A673 (cell line): ENCODE results near the gene AHDC1. TPM values are rescaled to one million over a fixed set of nuclear protein-coding genes. Genes with fewer than 3 reads are reported as not detected.
"Not testable (repeated sequence)": the region's sequence is repeated elsewhere in the genome, so short reads cannot be mapped to it uniquely, and the experiment has no call there.

Source experiments
- BruUV-seq: library from RNA; stranded (reverse); fragments of 400-500 nt; replicated peaks from 2 replicates; lab custom pipeline; 2021; lab: Mats Ljungman, UMichigan
- CTCF ChIA-PET: fragments of 300-600 bp; sonication (Branson Sonifier 250); formaldehyde crosslinking; loops from one replicate; lab custom pipeline; 2022; ENCODE audit warnings: antibody characterized with exemption; lab: Charles Lee
- POLR2A ChIA-PET: fragments of 300-600 bp; sonication (Branson Sonifier 250); formaldehyde crosslinking; loops from one replicate; lab custom pipeline; 2022; ENCODE audit warnings: antibody characterized with exemption; ENCODE audit not compliant: low non-redundant PET; lab: Charles Lee
- DNase-seq: peaks from one replicate; pipeline ENCODE4 v3.0.0-alpha.2; 2015; ENCODE audit warnings: low spot score
- H3K27ac ChIP-seq: fragments of 200-600 bp; sonication (generic); 2 replicates; pipeline ENCODE4 v1.5.1; 2016; ENCODE audit warnings: mixed run types, low read depth, mild to moderate bottlenecking, mixed read lengths, antibody characterized with exemption, low read length; ENCODE audit not compliant: poor library complexity, severe bottlenecking
- H3K27me3 ChIP-seq: fragments of 200-600 bp; sonication (generic); replicated peaks from 2 replicates; pipeline ENCODE4 v1.6.1; 2017; ENCODE audit warnings: mixed run types, low read depth, mild to moderate bottlenecking, mixed read lengths, antibody characterized with exemption, low read length; ENCODE audit not compliant: insufficient read depth, poor library complexity
- H3K36me3 ChIP-seq: fragments of 200-600 bp; sonication (generic); 2 replicates; pipeline ENCODE4 v1.6.1; 2016; ENCODE audit warnings: mixed run types, mild to moderate bottlenecking, mixed read lengths, antibody characterized with exemption, low read length; ENCODE audit not compliant: insufficient read depth, poor library complexity, severe bottlenecking
- H3K4me1 ChIP-seq: fragments of 200-600 bp; sonication (generic); 2 replicates; pipeline ENCODE4 v1.6.1; 2017; ENCODE audit warnings: mixed run types, mild to moderate bottlenecking, mixed read lengths, antibody characterized with exemption, low read length; ENCODE audit not compliant: insufficient read depth, poor library complexity, severe bottlenecking
- H3K4me3 ChIP-seq: fragments of 200-600 bp; sonication (generic); 2 replicates; pipeline ENCODE4 v1.5.1; 2016; ENCODE audit warnings: low read depth, mixed run types, mild to moderate bottlenecking, mixed read lengths, low read length; ENCODE audit not compliant: poor library complexity, severe bottlenecking
- H3K9me3 ChIP-seq: fragments of 200-600 bp; sonication (generic); 2 replicates; pipeline ENCODE4 v1.6.1; 2016; ENCODE audit warnings: mixed run types, low read depth, mild to moderate bottlenecking, mixed read lengths, antibody characterized with exemption, low read length; ENCODE audit not compliant: poor library complexity, severe bottlenecking
- CTCF ChIP-seq: fragments of 300-800, 200-600 bp; sonication (generic); conservative IDR thresholded peaks from 2 replicates; pipeline ENCODE4 v1.5.1; 2017; ENCODE audit warnings: low read depth, mild to moderate bottlenecking, antibody characterized with exemption, low read length, moderate library complexity, mixed read lengths
- EZH2 ChIP-seq: fragments of 200-600 bp; sonication (generic); IDR thresholded peaks from 2 replicates; pipeline ENCODE4 v1.6.1; 2017; ENCODE audit warnings: borderline replicate concordance, low read depth, mild to moderate bottlenecking, mixed read lengths, antibody characterized with exemption, low read length; ENCODE audit not compliant: poor library complexity, severe bottlenecking
- intact Hi-C: fragments of 100-400 bp; cut with micrococcal nuclease; formaldehyde crosslinking; loops from one replicate; pipeline ENCODE4 v1.10.0; 2022; ENCODE audit not compliant: unreplicated experiment
- total RNA-seq: library from RNA; stranded (reverse); gene quantifications from 2 replicates; pipeline ENCODE4 v1.2.3, GENCODE V29; 2021

Gene AHDC1
- total RNA-seq, 1 experiment from 2014 or later: 33.2 TPM

- TF ChIP-seq CTCF (no peak), EZH2 (no peak)
- CTCF ChIA-PET: interaction anchor here (0.7 to 3.6 kb wide), 9 partner anchors 12 to 120 kb away, joined by 4 to 37 read pairs (median 8); partner anchors contain the start of gene AHDC1
- H3K27ac ChIP-seq: no peak overlapping the region
Measured at GRCh38 chr1:27555700-27556424, 48.1 kb downstream of the AHDC1 start.

GRCh38 chr1:27554759-27555699 is 48.9 kb downstream of the AHDC1 start:
- BruUV-seq: no TSS peak
- H3K4me1 ChIP-seq: peaks cover 34% of the 10 kb centered on the region
- no peak overlapping the region for H3K27ac ChIP-seq
- no peak for DNase-seq
- H3K36me3 ChIP-seq: peaks cover 18% of the 10 kb centered on the region
- ChIA-PET CTCF (interaction anchor here (0.7 kb wide), 1 partner anchor 119 kb away, joined by 6 read pairs; no protein-coding TSS in a partner anchor), POLR2A (no interaction called here)
- H3K27me3 ChIP-seq: no peaks in the 10 kb centered on the region
- TF ChIP-seq CTCF: no peak
- no peak for TF ChIP-seq EZH2
- H3K9me3 ChIP-seq: no peaks in the 10 kb centered on the region
- intact Hi-C loops: no loop called here
- no peak overlapping the region for H3K4me3 ChIP-seq

More at GRCh38 chr1:27555700-27556424, 48.1 kb downstream of the AHDC1 start:
- intact Hi-C loops: loop anchor here (1.0 kb wide), 1 partner anchor 50 kb away; no protein-coding TSS in a partner anchor
- no peak overlapping the region for H3K4me3 ChIP-seq
- BruUV-seq: no TSS peak
- no peaks in the 10 kb centered on the region for H3K9me3 ChIP-seq
- POLR2A ChIA-PET: interaction anchor here (0.5 kb wide), 1 partner anchor 135 kb away, joined by 4 read pairs; no protein-coding TSS in a partner anchor
- H3K27me3 ChIP-seq: no peaks in the 10 kb centered on the region
- H3K36me3 ChIP-seq: peaks cover 13% of the 10 kb centered on the region
- peaks cover 42% of the 10 kb centered on the region for H3K4me1 ChIP-seq
- peak; percentile 36 for DNase-seq

GRCh38 chr1:27554293-27554692 is 49.7 kb downstream of the AHDC1 start:
- Histone ChIP-seq H3K4me3 (no peak overlapping the region), H3K36me3 (peaks cover 18% of the 10 kb centered on the region), H3K9me3 (no peaks in the 10 kb centered on the region), H3K27me3 (no peaks in the 10 kb centered on the region), H3K27ac (no peak overlapping the region), H3K4me1 (peaks cover 27% of the 10 kb centered on the region)
- ChIA-PET CTCF (no interaction called here), POLR2A (no interaction called here)
- TF ChIP-seq CTCF (no peak), EZH2 (no peak)
- no peak for DNase-seq
- BruUV-seq: no TSS peak
- intact Hi-C loops: no loop called here

GRCh38 chr1:27553823-27554222 is 50.1 kb downstream of the AHDC1 start:
- H3K9me3 ChIP-seq, DNase-seq, H3K27me3 ChIP-seq, H3K27ac ChIP-seq, CTCF ChIA-PET, BruUV-seq, intact Hi-C loops, POLR2A ChIA-PET, H3K4me3 ChIP-seq: not testable (repeated sequence)
- Histone ChIP-seq H3K4me1 (peaks cover 23% of the 10 kb centered on the region), H3K36me3 (peaks cover 18% of the 10 kb centered on the region)
